HCT116 (cell line): ENCODE measurements around the gene HTRA3. TPM values are rescaled to one million over a fixed set of nuclear protein-coding genes. Genes with fewer than 3 reads are reported as not detected.

Experiments used
- ATAC-seq: fragments of 200-7000 bp; cut with Tn5 transposase; 2 replicates; pipeline ENCODE4 v1.9.1; 2020; ENCODE audit warnings: mild to moderate bottlenecking, moderate library complexity
- BruUV-seq: library from RNA; stranded (reverse); fragments of 400-500 nt; replicated peaks from 2 replicates; lab custom pipeline; 2021; lab: Mats Ljungman, UMichigan
- CTCF ChIA-PET: fragments of 300-600 bp; sonication (Branson Sonifier 250); formaldehyde crosslinking; loops from one replicate; lab custom pipeline; 2021; ENCODE audit warnings: antibody characterized with exemption; lab: Charles Lee
- POLR2A ChIA-PET: fragments of 300-600, 350-600 bp; sonication (Branson Sonifier 250); formaldehyde crosslinking; loops from one replicate; lab custom pipeline; 2021; ENCODE audit warnings: antibody characterized with exemption; lab: Charles Lee
- RAD21 ChIA-PET, 2 experiments: fragments of 300-600 bp; sonication (Branson Sonifier 250); formaldehyde crosslinking; loops; one replicate each; lab custom pipeline; 2023; ENCODE audit warnings: low total read pairs in 2 of 2; ENCODE audit not compliant: uncharacterized antibody in 2 of 2, unreplicated experiment in 2 of 2, low non-redundant PET in 1 of 2; lab: Charles Lee
- DNase-seq: peaks from one replicate; pipeline ENCODE4 v3.0.0-alpha.2; 2010; ENCODE audit warnings: low read depth, low spot score
- H2AFZ ChIP-seq: fragments of 200-600 bp; shearing (Covaris generic), sonication (generic); 2 replicates; pipeline ENCODE4 v1.6.1; 2017; ENCODE audit warnings: low read depth, mixed run types, mixed read lengths, antibody characterized with exemption, low read length; ENCODE audit not compliant: poor library complexity, severe bottlenecking
- H3K27ac ChIP-seq: 2 replicates; pipeline ENCODE4 v1.5.1; 2012; ENCODE audit warnings: low read depth, low read length
- H3K27me3 ChIP-seq: fragments of 200-600 bp; sonication (generic); 2 replicates; pipeline ENCODE4 v1.6.1; 2016; ENCODE audit warnings: mixed run types, low read length, mixed read lengths; ENCODE audit not compliant: insufficient read depth
- H3K36me3 ChIP-seq, 2 experiments: fragments of 200-500 bp in 1 of 2; fragments of 200-600 bp in 1 of 2; sonication (Bioruptor generic) in 1 of 2; sonication (generic) in 1 of 2; 2 replicates each; pipeline versions ENCODE4 v1.5.1 to v1.6.1; 2014 to 2016; ENCODE audit warnings: low read length in 2 of 2, inconsistent platforms in 1 of 2, mixed read lengths in 1 of 2, mixed run types in 1 of 2; ENCODE audit not compliant: insufficient read depth in 2 of 2, control insufficient read depth in 1 of 2
- H3K4me1 ChIP-seq, 2 experiments: fragments of 200-600 bp in 1 of 2; sonication (generic) in 1 of 2; 2 replicates each; pipeline versions ENCODE4 v1.5.1 to v1.6.1; 2012 to 2017; ENCODE audit warnings: low read length in 2 of 2, inconsistent platforms in 1 of 2, mild to moderate bottlenecking in 1 of 2, mixed read lengths in 1 of 2, mixed run types in 1 of 2, moderate library complexity in 1 of 2; ENCODE audit not compliant: insufficient read depth in 2 of 2, control insufficient read depth in 1 of 2
- H3K4me2 ChIP-seq: fragments of 200-600 bp; sonication (generic); 2 replicates; pipeline ENCODE4 v1.6.1; 2017; ENCODE audit warnings: mixed run types, low read length, mixed read lengths
- H3K4me3 ChIP-seq, 2 experiments: fragments of 200-600 bp in 1 of 2; sonication (generic) in 1 of 2; replicated peaks in 1 of 2; 2 replicates each; pipeline ENCODE4 v1.5.1; 2011 to 2016; ENCODE audit warnings: low read length in 2 of 2, control low read depth in 1 of 2, low read depth in 1 of 2, mild to moderate bottlenecking in 1 of 2, mixed read lengths in 1 of 2, mixed run types in 1 of 2
- H3K79me2 ChIP-seq: fragments of 200-600 bp; sonication (generic); 2 replicates; pipeline ENCODE4 v1.6.1; 2017; ENCODE audit warnings: mild to moderate bottlenecking, mixed run types, low read length, moderate library complexity, mixed read lengths; ENCODE audit not compliant: insufficient read depth
- H3K9ac ChIP-seq: fragments of 200-600 bp; sonication (generic); 2 replicates; pipeline ENCODE4 v1.6.1; 2016; ENCODE audit warnings: low read length, mixed read lengths
- H3K9me2 ChIP-seq: fragments of 200-600 bp; sonication (generic), shearing (Covaris generic); 2 replicates; pipeline ENCODE4 v1.6.1; 2017; ENCODE audit warnings: mixed run types, mild to moderate bottlenecking, moderate library complexity; ENCODE audit not compliant: insufficient read depth
- H3K9me3 ChIP-seq, 2 experiments: fragments of 200-500 bp in 1 of 2; fragments of 200-600 bp in 1 of 2; sonication (Bioruptor generic) in 1 of 2; sonication (generic) in 1 of 2; 2 replicates each; pipeline ENCODE4 v1.6.1; 2014 to 2017; ENCODE audit warnings: low read length in 2 of 2, mixed read lengths in 2 of 2, inconsistent platforms in 1 of 2, low read depth in 1 of 2, mild to moderate bottlenecking in 1 of 2, mixed run types in 1 of 2, moderate library complexity in 1 of 2; ENCODE audit not compliant: control insufficient read depth in 1 of 2, insufficient read depth in 1 of 2
- H4K20me1 ChIP-seq: fragments of 200-600 bp; sonication (generic), shearing (Covaris generic); 2 replicates; pipeline ENCODE4 v1.6.1; 2017; ENCODE audit warnings: mixed run types, mild to moderate bottlenecking, moderate library complexity; ENCODE audit not compliant: insufficient read depth
- ATF3 ChIP-seq: IDR thresholded peaks from 2 replicates; pipeline ENCODE4 v1.6.1; 2012
- CEBPB ChIP-seq: IDR thresholded peaks from 2 replicates; pipeline ENCODE4 v1.6.1; 2012; ENCODE audit warnings: low read depth
- CTCF ChIP-seq, 3 experiments: fragments of 200-600 bp in 1 of 3; sonication (generic) in 1 of 3; IDR thresholded peaks in 2 of 3; conservative IDR thresholded peaks in 1 of 3; 2 replicates each; pipeline ENCODE4 v1.5.1; 2012 to 2017; ENCODE audit warnings: low read depth in 2 of 3, low read length in 2 of 3, antibody characterized with exemption in 1 of 3, borderline replicate concordance in 1 of 3, control low read depth in 1 of 3, mild to moderate bottlenecking in 1 of 3, mixed read lengths in 1 of 3, mixed run types in 1 of 3, moderate library complexity in 1 of 3; ENCODE audit not compliant: insufficient read depth in 1 of 3
- EGR1 ChIP-seq: IDR thresholded peaks from 2 replicates; pipeline ENCODE4 v1.6.1; 2012; ENCODE audit warnings: low read depth
- ELF1 ChIP-seq: IDR thresholded peaks from 2 replicates; pipeline ENCODE4 v1.6.1; 2012; ENCODE audit warnings: low read depth, borderline replicate concordance
- FOSL1 ChIP-seq: IDR thresholded peaks from 2 replicates; pipeline ENCODE4 v1.6.1; 2012; ENCODE audit warnings: low read depth
- JUND ChIP-seq: IDR thresholded peaks from 2 replicates; pipeline ENCODE4 v1.6.1; 2012
- MAX ChIP-seq: IDR thresholded peaks from 2 replicates; pipeline ENCODE4 v1.6.1; 2012
- POLR2A ChIP-seq: IDR thresholded peaks from 2 replicates; pipeline ENCODE4 v1.7.0; 2011; ENCODE audit warnings: borderline replicate concordance; ENCODE audit not compliant: insufficient read depth, insufficient read length; ENCODE audit errors: extremely low read depth
- POLR2AphosphoS5 ChIP-seq: IDR thresholded peaks from 2 replicates; pipeline ENCODE4 v1.6.1; 2011; ENCODE audit warnings: mild to moderate bottlenecking, low read depth, low read length, moderate library complexity
- RAD21 ChIP-seq: IDR thresholded peaks from 2 replicates; pipeline ENCODE4 v1.6.1; 2012; ENCODE audit warnings: low read depth, mild to moderate bottlenecking
- SP1 ChIP-seq: IDR thresholded peaks from 2 replicates; pipeline ENCODE4 v1.6.1; 2012; ENCODE audit warnings: low read depth
- SRF ChIP-seq: IDR thresholded peaks from 2 replicates; pipeline ENCODE4 v1.6.1; 2012; ENCODE audit warnings: low read depth
- TCF7L2 ChIP-seq: IDR thresholded peaks from 2 replicates; pipeline ENCODE4 v1.7.0; 2011; ENCODE audit warnings: borderline replicate concordance, inconsistent platforms; ENCODE audit not compliant: insufficient read depth, insufficient read length; ENCODE audit errors: extremely low read depth
- ZBTB33 ChIP-seq: IDR thresholded peaks from 2 replicates; pipeline ENCODE4 v1.6.1; 2011; ENCODE audit warnings: mild to moderate bottlenecking, low read length, moderate library complexity; ENCODE audit not compliant: insufficient replicate concordance; ENCODE audit errors: extremely low read depth
- ZFX ChIP-seq: fragments of 450-650 bp; IDR thresholded peaks from 2 replicates; pipeline ENCODE4 v1.6.1; 2017
- intact Hi-C: fragments of 100-400 bp; cut with micrococcal nuclease; formaldehyde crosslinking; loops from 2 replicates; pipeline ENCODE4 v1.10.0; 2022
- total RNA-seq: library from RNA; stranded (reverse); gene quantifications from one replicate; pipeline ENCODE4 v1.2.1, GENCODE V29; 2021; ENCODE audit not compliant: unreplicated experiment

Gene HTRA3
- total RNA-seq, 1 experiment from 2014 or later = not detected

- no peaks in the 10 kb centered on the region for H3K79me2 ChIP-seq
- H3K9me2 ChIP-seq = no peaks in the 10 kb centered on the region
- H3K4me2 ChIP-seq = no peak overlapping the region
- no peaks in the 10 kb centered on the region; a peak in 1 of 4 replicates for H3K4me1 ChIP-seq
- ATAC-seq = no peak
- intact Hi-C loops = no loop called here
- no peak overlapping the region for H2AFZ ChIP-seq
- TF ChIP-seq CEBPB (no peak), FOSL1 (no peak), EGR1 (no peak), TCF7L2 (no peak), POLR2A (no peak), ATF3 (no peak), SRF (no peak), POLR2AphosphoS5 (no peak), MAX (no peak), SP1 (no peak), ZBTB33 (no peak), RAD21 (no peak), JUND (no peak), CTCF (IDR thresholded peaks at IDR 0.05 in 2 of 3, conservative IDR thresholded peaks at IDR 0.05 in 1 of 3; ENCODE audit: borderline replicate concordance in 1 of 3, insufficient read depth in 1 of 3, low read depth in 2 of 3, low read length in 2 of 3) (no peak), ELF1 (no peak), ZFX (no peak)
- no peak overlapping the region for H3K9ac ChIP-seq
- H3K9me3 ChIP-seq = no peaks in the 10 kb centered on the region
- BruUV-seq = no TSS peak
- no peaks in the 10 kb centered on the region for H4K20me1 ChIP-seq
- RAD21 ChIA-PET = no interaction called here
- POLR2A ChIA-PET = no interaction called here
- CTCF ChIA-PET = interaction anchor here (0.7 kb wide), 1 partner anchor 20 kb away, joined by 3 read pairs; no protein-coding TSS in a partner anchor
- H3K4me3 ChIP-seq = no peak overlapping the region
- no peak overlapping the region for H3K27ac ChIP-seq
- DNase-seq = no peak
- no peaks in the 10 kb centered on the region for H3K36me3 ChIP-seq
- H3K27me3 ChIP-seq = no peaks in the 10 kb centered on the region
These were observed 46.8 kb upstream of the HTRA3 start for GRCh38 chr4:8222609-8223388.
